HG03159 (cell line): ENCODE measurements around the gene MBD3.
"Not testable (repeated sequence)": the region's sequence is repeated elsewhere in the genome, so short reads cannot be mapped to it uniquely, and the experiment has no call there.

ENCODE experiments used
- ATAC-seq: cut with Tn5 transposase; IDR thresholded peaks from one replicate; pipeline ENCODE4 v1.9.1; 2021; ENCODE audit warnings: mild to moderate bottlenecking, moderate library complexity; ENCODE audit not compliant: unreplicated experiment

The MBD3 gene

GRCh38 chr19:1592755-1593500 lies at the start of gene MBD3:
TSS of gene MBD3 (minus strand) at chr19:1592865. CDS start at chr19:1592631, 234 bp downstream.
- ATAC-seq = peak; percentile 68

- not testable (repeated sequence) for ATAC-seq
These were observed 48.3 kb upstream of the MBD3 start for GRCh38 chr19:1640893-1641448.

- no peak for ATAC-seq
These were observed 43.9 kb upstream of the MBD3 start for GRCh38 chr19:1636325-1637236.

- no peak for ATAC-seq
These were observed 42.2 kb upstream of the MBD3 start for GRCh38 chr19:1634938-1635243.

GRCh38 chr19:1634242-1634937 lies 41.7 kb upstream of the MBD3 start:
- ATAC-seq = no peak

- no peak for ATAC-seq
These were observed 40.7 kb upstream of the MBD3 start for GRCh38 chr19:1633269-1633826.

- ATAC-seq = no peak
These were observed 40.0 kb upstream of the MBD3 start for GRCh38 chr19:1632462-1633268.

- ATAC-seq = no peak
These were observed 39.0 kb upstream of the MBD3 start for GRCh38 chr19:1631557-1632100.

GRCh38 chr19:1630811-1631210 lies 38.1 kb upstream of the MBD3 start:
- no peak for ATAC-seq

- no peak for ATAC-seq
These were observed 37.3 kb upstream of the MBD3 start for GRCh38 chr19:1630012-1630411.

- ATAC-seq = no peak
These were observed 36.7 kb upstream of the MBD3 start for GRCh38 chr19:1629256-1629808.

GRCh38 chr19:1627194-1627593 lies 34.5 kb upstream of the MBD3 start:
- no peak for ATAC-seq

- ATAC-seq = no peak
These were observed 33.8 kb upstream of the MBD3 start for GRCh38 chr19:1626417-1627010.

GRCh38 chr19:1624458-1624857 lies 31.8 kb upstream of the MBD3 start:
- no peak for ATAC-seq

- no peak for ATAC-seq
These were observed 29.9 kb upstream of the MBD3 start for GRCh38 chr19:1622541-1622940.

- no peak for ATAC-seq
These were observed 29.3 kb upstream of the MBD3 start for GRCh38 chr19:1622007-1622406.

- ATAC-seq = no peak
These were observed 28.9 kb upstream of the MBD3 start for GRCh38 chr19:1621574-1621973.

GRCh38 chr19:1621021-1621420 lies 28.4 kb upstream of the MBD3 start:
- no peak for ATAC-seq

GRCh38 chr19:1620502-1620901 lies 27.8 kb upstream of the MBD3 start:
- no peak for ATAC-seq
